ENCODE results near the gene PAX8. TPM values are rescaled to one million over a fixed set of nuclear protein-coding genes. Genes with fewer than 3 reads are reported as not detected.

Gene PAX8
- polyA plus RNA-seq, 1 of the 3 experiments (the other 2 are of a cell fraction) = 0.23 TPM

DNA sequence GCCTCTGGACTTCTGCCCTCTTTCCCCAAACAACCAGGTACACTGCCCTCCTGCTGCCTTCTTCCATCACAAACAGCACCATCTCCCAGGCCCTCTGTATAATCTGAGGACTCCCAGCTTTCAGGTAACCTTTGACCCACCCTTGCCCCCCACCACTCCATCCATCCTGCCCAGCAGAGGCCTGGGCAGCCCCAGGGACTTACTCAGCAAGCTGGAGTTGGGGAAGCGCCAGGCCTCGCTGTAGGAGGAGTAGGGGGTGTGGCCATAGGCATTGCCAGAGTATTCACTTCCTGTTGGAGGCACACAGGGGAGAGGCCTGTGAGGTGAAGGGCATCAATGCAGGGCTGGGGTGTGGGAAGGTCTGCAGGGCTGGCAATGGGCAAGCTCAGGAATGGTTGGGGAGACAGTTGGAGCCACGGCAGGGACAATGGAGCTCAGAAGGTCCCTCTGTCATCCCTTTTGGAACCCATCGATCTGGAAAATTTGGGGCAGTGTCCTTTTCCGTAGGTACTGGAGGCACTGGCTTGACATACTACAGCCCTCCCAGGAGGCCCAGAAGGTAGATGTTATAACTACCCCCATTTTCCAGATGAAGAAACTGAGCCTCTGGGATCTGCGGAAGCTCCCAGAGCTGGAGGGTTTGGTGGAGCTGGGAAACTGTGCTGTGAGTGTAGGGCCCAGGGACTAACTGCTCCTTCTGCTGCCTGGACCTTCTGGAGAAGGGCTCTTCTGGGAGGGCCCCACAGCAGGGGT, 58.7 kb downstream of the PAX8 start:
- Histone ChIP-seq H4K20me1 (ENCODE audit: insufficient read depth) (no peaks in the 10 kb centered on the region), H3K27ac (ENCODE audit: low read depth in 2 of 2, low read length in 1 of 2) (no peak overlapping the region), H3K4me2 (no peak overlapping the region), H3K27me3 (ENCODE audit: insufficient read depth) (no peaks in the 10 kb centered on the region), H2AFZ (ENCODE audit: low read depth) (no peak overlapping the region), H3K4me1 (ENCODE audit: control insufficient read depth in 1 of 2, insufficient read depth in 2 of 2, low read depth in 1 of 2, low read length in 1 of 2) (no peaks in the 10 kb centered on the region; a peak in 1 of 4 replicates), H3K4me3 (ENCODE audit: low read depth in 2 of 2, low read length in 1 of 2) (no peak overlapping the region), H3F3A (replicated peaks; ENCODE audit: insufficient read depth) (no peaks in the 10 kb centered on the region), H3K9me2 (no peaks in the 10 kb centered on the region), H3K9ac (no peak overlapping the region), H3K9me3 (no peaks in the 10 kb centered on the region), H3K36me3 (replicated peaks in 1 of 2; ENCODE audit: control insufficient read depth in 1 of 2, insufficient read depth in 2 of 2, low read length in 1 of 2) (no peaks in the 10 kb centered on the region), H3K79me2 (ENCODE audit: insufficient read depth) (no peaks in the 10 kb centered on the region)
- ChIA-PET CTCF (interaction anchor here (1.1 to 3.7 kb wide), 6 partner anchors 12 to 84 kb away, joined by 3 to 11 read pairs (median 4); no protein-coding TSS in a partner anchor), POLR2A (no interaction called here)
- 68% methylated on average over 6 of the region's 6 CpGs for WGBS (ENCODE audit: low lambda C conversion rate)
- TF ChIP-seq YY1 (IDR thresholded peaks at IDR 0.05; ENCODE audit: low read depth) (no peak), RFX5 (IDR thresholded peaks at IDR 0.05; ENCODE audit: low read length) (no peak), CHD2 (IDR thresholded peaks at IDR 0.05; ENCODE audit: low read length, partially characterized antibody) (no peak), NRF1 (IDR thresholded peaks at IDR 0.05; ENCODE audit: low read depth, low read length) (no peak)
- DNase-seq = no peak

DNA sequence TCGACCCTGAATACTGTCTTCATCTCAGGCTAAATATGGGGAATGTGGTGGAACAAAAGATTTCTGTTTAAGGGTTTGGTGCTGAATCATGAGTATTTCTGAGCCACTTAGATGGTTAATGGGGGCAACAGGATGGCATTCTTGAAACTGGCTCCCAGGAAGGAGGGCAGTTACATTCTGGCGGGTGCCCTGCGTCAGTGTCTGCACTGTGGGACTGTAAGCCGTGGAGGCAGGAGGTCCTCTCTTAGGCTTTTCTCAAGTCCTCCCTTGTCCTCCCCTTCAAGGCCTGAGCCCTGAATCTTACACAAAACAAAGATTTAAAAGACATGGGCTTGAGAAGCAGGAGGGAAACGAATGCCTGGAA, 59.2 kb downstream of the PAX8 start:
- Histone ChIP-seq H3K9me3 (no peaks in the 10 kb centered on the region), H3K4me1 (ENCODE audit: control insufficient read depth in 1 of 2, insufficient read depth in 2 of 2, low read depth in 1 of 2, low read length in 1 of 2) (no peaks in the 10 kb centered on the region; a peak in 1 of 4 replicates), H3K27ac (ENCODE audit: low read depth in 2 of 2, low read length in 1 of 2) (no peak overlapping the region), H2AFZ (ENCODE audit: low read depth) (no peak overlapping the region), H3K4me2 (no peak overlapping the region), H4K20me1 (ENCODE audit: insufficient read depth) (no peaks in the 10 kb centered on the region), H3F3A (replicated peaks; ENCODE audit: insufficient read depth) (no peaks in the 10 kb centered on the region), H3K36me3 (replicated peaks in 1 of 2; ENCODE audit: control insufficient read depth in 1 of 2, insufficient read depth in 2 of 2, low read length in 1 of 2) (no peaks in the 10 kb centered on the region), H3K27me3 (ENCODE audit: insufficient read depth) (no peaks in the 10 kb centered on the region), H3K4me3 (ENCODE audit: low read depth in 2 of 2, low read length in 1 of 2) (no peak overlapping the region), H3K9ac (no peak overlapping the region), H3K79me2 (ENCODE audit: insufficient read depth) (no peaks in the 10 kb centered on the region), H3K9me2 (no peaks in the 10 kb centered on the region)
- CTCF ChIA-PET = interaction anchor here (1.1 to 3.7 kb wide), 2 partner anchors 15 to 21 kb away, joined by 3 to 11 read pairs; no protein-coding TSS in a partner anchor
- TF ChIP-seq, protein P1, sequence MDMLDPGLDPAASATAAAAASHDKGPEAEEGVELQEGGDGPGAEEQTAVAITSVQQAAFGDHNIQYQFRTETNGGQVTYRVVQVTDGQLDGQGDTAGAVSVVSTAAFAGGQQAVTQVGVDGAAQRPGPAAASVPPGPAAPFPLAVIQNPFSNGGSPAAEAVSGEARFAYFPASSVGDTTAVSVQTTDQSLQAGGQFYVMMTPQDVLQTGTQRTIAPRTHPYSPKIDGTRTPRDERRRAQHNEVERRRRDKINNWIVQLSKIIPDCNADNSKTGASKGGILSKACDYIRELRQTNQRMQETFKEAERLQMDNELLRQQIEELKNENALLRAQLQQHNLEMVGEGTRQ (IDR thresholded peaks at IDR 0.05; ENCODE audit: borderline replicate concordance, low read depth, low read length) = no peak
- TF ChIP-seq ELF1 (IDR thresholded peaks at IDR 0.05) (no peak), SMC3 (IDR thresholded peaks at IDR 0.05; ENCODE audit: low read depth, low read length) (no peak), EZH2phosphoT487 (IDR thresholded peaks at IDR 0.05; ENCODE audit: borderline replicate concordance, low read depth) (no peak), RXRA (IDR thresholded peaks at IDR 0.05; ENCODE audit: borderline replicate concordance, low read depth) (no peak), RFX5 (IDR thresholded peaks at IDR 0.05; ENCODE audit: low read length) (no peak), MXI1 (IDR thresholded peaks at IDR 0.05; ENCODE audit: low read depth, low read length) (no peak), YY1 (IDR thresholded peaks at IDR 0.05; ENCODE audit: low read depth) (no peak)
- TF ChIP-seq, protein P2, sequence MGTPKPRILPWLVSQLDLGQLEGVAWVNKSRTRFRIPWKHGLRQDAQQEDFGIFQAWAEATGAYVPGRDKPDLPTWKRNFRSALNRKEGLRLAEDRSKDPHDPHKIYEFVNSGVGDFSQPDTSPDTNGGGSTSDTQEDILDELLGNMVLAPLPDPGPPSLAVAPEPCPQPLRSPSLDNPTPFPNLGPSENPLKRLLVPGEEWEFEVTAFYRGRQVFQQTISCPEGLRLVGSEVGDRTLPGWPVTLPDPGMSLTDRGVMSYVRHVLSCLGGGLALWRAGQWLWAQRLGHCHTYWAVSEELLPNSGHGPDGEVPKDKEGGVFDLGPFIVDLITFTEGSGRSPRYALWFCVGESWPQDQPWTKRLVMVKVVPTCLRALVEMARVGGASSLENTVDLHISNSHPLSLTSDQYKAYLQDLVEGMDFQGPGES (IDR thresholded peaks at IDR 0.05; ENCODE audit: low read depth, low read length) = no peak
- no peak for DNase-seq
- 93% methylated on average over 5 of the region's 5 CpGs for WGBS (ENCODE audit: low lambda C conversion rate)
- POLR2A ChIA-PET = no interaction called here
